ENCODE measurements around the gene DAZAP1. TPM values are rescaled to one million over a fixed set of nuclear protein-coding genes. Genes with fewer than 3 reads are reported as not detected.

Gene DAZAP1
- total and polyA plus RNA-seq, 2 of the 4 experiments (the other 2 are of a cell fraction): 22.0 to 62.8 TPM

DNA sequence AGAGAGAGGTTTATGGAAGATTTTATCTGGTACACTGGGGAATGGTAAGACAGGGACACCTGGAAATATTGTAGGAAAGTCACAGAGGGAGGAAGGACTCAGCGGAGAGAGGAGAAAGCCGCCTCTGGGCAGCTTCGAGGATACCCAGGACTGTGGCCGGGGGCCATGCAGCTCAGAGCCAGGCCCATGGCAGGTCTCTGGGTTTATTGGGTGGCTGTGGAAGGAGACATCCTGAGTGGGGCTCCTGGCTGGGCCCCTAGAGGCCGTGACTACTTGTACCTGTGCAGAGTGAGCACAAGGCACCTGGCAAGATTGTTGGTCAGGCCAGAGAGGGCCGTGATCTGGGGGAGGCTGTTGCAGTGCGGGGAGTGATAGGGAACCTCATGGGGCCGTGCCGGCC is 3.4 kb downstream of the DAZAP1 start (continued):
- TF ChIP-seq, protein P1, sequence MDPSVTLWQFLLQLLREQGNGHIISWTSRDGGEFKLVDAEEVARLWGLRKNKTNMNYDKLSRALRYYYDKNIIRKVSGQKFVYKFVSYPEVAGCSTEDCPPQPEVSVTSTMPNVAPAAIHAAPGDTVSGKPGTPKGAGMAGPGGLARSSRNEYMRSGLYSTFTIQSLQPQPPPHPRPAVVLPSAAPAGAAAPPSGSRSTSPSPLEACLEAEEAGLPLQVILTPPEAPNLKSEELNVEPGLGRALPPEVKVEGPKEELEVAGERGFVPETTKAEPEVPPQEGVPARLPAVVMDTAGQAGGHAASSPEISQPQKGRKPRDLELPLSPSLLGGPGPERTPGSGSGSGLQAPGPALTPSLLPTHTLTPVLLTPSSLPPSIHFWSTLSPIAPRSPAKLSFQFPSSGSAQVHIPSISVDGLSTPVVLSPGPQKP (IDR thresholded peaks at IDR 0.05; ENCODE audit: borderline replicate concordance, low read depth, low read length): no peak
- TF ChIP-seq MXI1 (IDR thresholded peaks at IDR 0.05; ENCODE audit: borderline replicate concordance, low read depth, low read length) (no peak), RCOR1 (IDR thresholded peaks at IDR 0.05; ENCODE audit: insufficient replicate concordance, low read length) (no peak), NFE2L2 (IDR thresholded peaks at IDR 0.05; ENCODE audit: low read depth, low read length) (no peak)
